MCF 10A (cell line): ENCODE results near the gene VASP. TPM values are rescaled to one million over a fixed set of nuclear protein-coding genes. Genes with fewer than 3 reads are reported as not detected.
A peak's percentile ranks its signal among the peaks of the same experiment; 100 is the strongest.
"Not testable (repeated sequence)": the region's sequence is repeated elsewhere in the genome, so short reads cannot be mapped to it uniquely, and the experiment has no call there.

Experiments
- BruUV-seq: library from RNA; stranded (reverse); fragments of 400-500 nt; replicated peaks from 2 replicates; lab custom pipeline; 2021; lab: Mats Ljungman, UMichigan
- CTCF ChIA-PET: fragments of 300-600 bp; sonication (Branson Sonifier 250); formaldehyde crosslinking; extraction: SDS; loops from one replicate; lab custom pipeline; 2021; ENCODE audit warnings: antibody characterized with exemption, inconsistent platforms; lab: Yijun Ruan, JAX
- POLR2A ChIA-PET: fragments of 300-600, 350-650 bp; sonication (Branson Sonifier 250); formaldehyde crosslinking; extraction: SDS; loops from one replicate; lab custom pipeline; 2020; ENCODE audit warnings: antibody characterized with exemption, inconsistent platforms; lab: Yijun Ruan, JAX
- DNase-seq: peaks from one replicate; pipeline ENCODE4 v3.0.0-alpha.2; 2018; ENCODE audit not compliant: unreplicated experiment
- H3K27ac Mint-ChIP-seq: one replicate; pipeline ENCODE4 v1.8.0; 2022; ENCODE audit warnings: mild to moderate bottlenecking, low read depth, mixed read lengths; ENCODE audit not compliant: unreplicated experiment
- H3K27me3 Mint-ChIP-seq: one replicate; pipeline ENCODE4 v1.8.0; 2022; ENCODE audit warnings: mixed read lengths; ENCODE audit not compliant: insufficient read depth, unreplicated experiment
- H3K36me3 Mint-ChIP-seq: one replicate; pipeline ENCODE4 v1.8.0; 2022; ENCODE audit warnings: mild to moderate bottlenecking, moderate library complexity, mixed read lengths; ENCODE audit not compliant: insufficient read depth, unreplicated experiment
- H3K4me1 Mint-ChIP-seq: one replicate; pipeline ENCODE4 v1.8.0; 2022; ENCODE audit warnings: mixed read lengths; ENCODE audit not compliant: insufficient read depth, unreplicated experiment
- H3K4me3 Mint-ChIP-seq: one replicate; pipeline ENCODE4 v1.8.0; 2022; ENCODE audit warnings: mild to moderate bottlenecking, moderate library complexity, mixed read lengths; ENCODE audit not compliant: unreplicated experiment
- H3K9me3 Mint-ChIP-seq: one replicate; pipeline ENCODE4 v1.8.0; 2022; ENCODE audit warnings: mixed read lengths; ENCODE audit not compliant: unreplicated experiment
- intact Hi-C: fragments of 100-400 bp; cut with micrococcal nuclease; formaldehyde crosslinking; loops from 2 replicates; pipeline ENCODE4 v1.14.1; 2022
- total RNA-seq: library from RNA; stranded (reverse); gene quantifications from 2 replicates; pipeline ENCODE4 v1.2.3, GENCODE V29; 2022
- TF ChIP-seq, protein P1 (sequence below): fragments of 200-600 bp; IDR thresholded peaks from one replicate; pipeline ENCODE4 v1.8.0; 2022; ENCODE audit warnings: antibody characterized with exemption, mild to moderate bottlenecking; ENCODE audit not compliant: unreplicated experiment

VASP gene
- total RNA-seq, 1 experiment from 2014 or later, result 178 TPM

DNA sequence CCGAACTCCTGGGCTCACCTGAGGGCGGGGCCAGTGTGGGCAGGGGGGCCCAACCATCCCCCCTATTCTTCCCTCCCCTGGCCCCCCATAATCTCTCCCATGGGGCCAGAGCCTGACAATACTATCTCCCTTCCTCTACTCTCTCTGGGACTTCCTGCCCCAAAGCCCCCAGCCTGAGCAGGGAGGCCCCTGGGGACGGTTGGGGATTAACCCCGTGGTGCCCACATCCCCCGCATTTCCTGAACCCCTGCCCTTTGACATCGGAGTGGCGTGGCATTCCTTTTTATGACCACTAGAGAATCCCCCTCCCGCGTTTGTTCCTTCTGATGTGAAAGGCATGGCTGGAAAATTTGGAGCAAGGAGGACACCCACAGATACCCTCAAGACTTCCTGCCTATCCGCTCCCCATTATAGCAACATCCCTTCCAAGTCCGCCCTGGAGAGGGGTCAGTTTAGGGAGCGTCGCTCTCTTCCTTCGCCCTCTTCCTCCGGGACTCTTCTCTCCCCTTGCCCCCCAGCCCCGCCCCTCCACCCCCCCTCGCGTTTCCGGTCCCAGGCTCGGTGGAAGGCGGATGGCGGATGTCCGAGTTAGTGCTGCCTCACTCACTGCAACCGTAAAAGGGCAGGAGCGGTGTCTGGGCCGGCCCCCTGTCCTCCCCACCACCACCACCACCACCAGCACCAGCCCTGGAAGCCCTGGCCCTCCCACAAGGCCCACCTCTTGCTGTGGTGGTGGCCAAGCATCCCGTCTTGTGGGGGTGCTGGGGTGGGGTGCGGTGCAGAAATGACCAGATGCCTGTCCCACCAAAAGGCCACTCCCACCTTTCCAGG, 1.8 kb downstream of the VASP start:
- ChIA-PET POLR2A (interaction anchor here (0.6 to 2.0 kb wide), 10 partner anchors 12 to 354 kb away, joined by 3 to 17 read pairs (median 4); partner anchors contain the start of genes EML2, ERCC1 and SYMPK), CTCF (interaction anchor here (1.1 to 1.2 kb wide), 3 partner anchors 23 to 38 kb away, joined by 3 to 6 read pairs (median 4); no protein-coding TSS in a partner anchor)
- Mint-ChIP-seq H3K4me3 (peak overlapping the region; percentile 99), H3K36me3 (peaks cover 12% of the 10 kb centered on the region), H3K4me1 (peaks cover 32% of the 10 kb centered on the region), H3K27ac (peak overlapping the region; percentile 91), H3K27me3 (no peaks in the 10 kb centered on the region), H3K9me3 (no peaks in the 10 kb centered on the region)
- BruUV-seq, result no TSS peak
- intact Hi-C loops, result loop anchor here (5.0 kb wide), 2 partner anchors 58 to 133 kb away; no protein-coding TSS in a partner anchor
- TF ChIP-seq, protein P1, sequence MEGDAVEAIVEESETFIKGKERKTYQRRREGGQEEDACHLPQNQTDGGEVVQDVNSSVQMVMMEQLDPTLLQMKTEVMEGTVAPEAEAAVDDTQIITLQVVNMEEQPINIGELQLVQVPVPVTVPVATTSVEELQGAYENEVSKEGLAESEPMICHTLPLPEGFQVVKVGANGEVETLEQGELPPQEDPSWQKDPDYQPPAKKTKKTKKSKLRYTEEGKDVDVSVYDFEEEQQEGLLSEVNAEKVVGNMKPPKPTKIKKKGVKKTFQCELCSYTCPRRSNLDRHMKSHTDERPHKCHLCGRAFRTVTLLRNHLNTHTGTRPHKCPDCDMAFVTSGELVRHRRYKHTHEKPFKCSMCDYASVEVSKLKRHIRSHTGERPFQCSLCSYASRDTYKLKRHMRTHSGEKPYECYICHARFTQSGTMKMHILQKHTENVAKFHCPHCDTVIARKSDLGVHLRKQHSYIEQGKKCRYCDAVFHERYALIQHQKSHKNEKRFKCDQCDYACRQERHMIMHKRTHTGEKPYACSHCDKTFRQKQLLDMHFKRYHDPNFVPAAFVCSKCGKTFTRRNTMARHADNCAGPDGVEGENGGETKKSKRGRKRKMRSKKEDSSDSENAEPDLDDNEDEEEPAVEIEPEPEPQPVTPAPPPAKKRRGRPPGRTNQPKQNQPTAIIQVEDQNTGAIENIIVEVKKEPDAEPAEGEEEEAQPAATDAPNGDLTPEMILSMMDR, result no peak
- peak; percentile 62 for DNase-seq

DNA sequence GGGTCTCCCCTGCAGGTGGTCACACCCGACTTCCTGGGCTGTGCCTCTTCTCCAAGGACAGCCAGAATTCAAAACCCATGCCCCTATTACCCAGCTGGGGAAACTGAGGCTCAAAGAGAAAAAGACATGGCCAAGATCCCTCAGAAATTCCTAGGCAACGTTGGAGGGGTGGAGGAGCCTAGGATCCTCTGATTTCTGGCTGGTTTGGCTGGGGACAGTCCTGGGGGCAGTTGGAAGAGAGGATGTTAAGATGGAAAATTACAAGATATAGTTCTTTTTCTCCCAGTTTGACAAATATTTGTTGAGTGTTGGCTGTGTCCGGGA, 2.4 kb downstream of the VASP start:
- BruUV-seq, result no TSS peak
- Mint-ChIP-seq H3K4me3 (peak overlapping the region; percentile 99), H3K27me3 (no peaks in the 10 kb centered on the region), H3K9me3 (no peaks in the 10 kb centered on the region), H3K36me3 (peaks cover 12% of the 10 kb centered on the region), H3K27ac (peak overlapping the region; percentile 91), H3K4me1 (peaks cover 34% of the 10 kb centered on the region)
- CTCF ChIA-PET, result no interaction called here
- TF ChIP-seq, protein P1, result no peak
- no peak for DNase-seq
- POLR2A ChIA-PET, result interaction anchor here (0.6 to 1.5 kb wide), 5 partner anchors 24 to 353 kb away, joined by 3 to 4 read pairs (median 3); partner anchors contain the start of gene SYMPK
- intact Hi-C loops, result loop anchor here (5.0 kb wide), 2 partner anchors 58 to 133 kb away; no protein-coding TSS in a partner anchor

DNA sequence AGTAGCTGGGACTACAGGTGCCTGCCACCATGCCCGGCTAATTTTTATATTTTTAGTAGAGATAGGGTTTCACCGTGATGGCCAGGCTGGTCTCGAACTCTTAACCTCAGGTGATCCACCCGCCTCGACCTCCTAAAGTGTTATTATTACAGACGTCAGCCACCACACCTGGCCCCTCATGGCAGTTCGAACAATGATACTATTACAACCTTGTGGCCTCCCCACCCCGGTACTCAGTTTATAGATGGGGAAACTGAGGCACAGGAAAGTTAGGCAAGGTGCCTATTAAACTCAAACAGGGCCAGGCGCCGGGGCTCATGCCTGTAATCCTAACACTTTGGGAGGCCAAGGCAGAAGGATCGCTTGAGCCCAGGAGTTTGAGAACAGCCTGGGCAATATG, 3.1 kb downstream of the VASP start:
- DNase-seq, H3K27me3 Mint-ChIP-seq, H3K4me3 Mint-ChIP-seq, H3K9me3 Mint-ChIP-seq, intact Hi-C loops, BruUV-seq, H3K27ac Mint-ChIP-seq: not testable (repeated sequence)
- Mint-ChIP-seq H3K36me3 (peaks cover 19% of the 10 kb centered on the region), H3K4me1 (peaks cover 30% of the 10 kb centered on the region)
- ChIA-PET POLR2A (interaction anchor here (0.8 to 1.5 kb wide), 4 partner anchors 25 to 352 kb away, joined by 3 to 4 read pairs (median 4); partner anchors contain the start of gene SYMPK), CTCF (interaction anchor here (0.6 to 0.7 kb wide), 3 partner anchors 71 to 152 kb away, joined by 3 to 4 read pairs (median 4); no protein-coding TSS in a partner anchor)

DNA sequence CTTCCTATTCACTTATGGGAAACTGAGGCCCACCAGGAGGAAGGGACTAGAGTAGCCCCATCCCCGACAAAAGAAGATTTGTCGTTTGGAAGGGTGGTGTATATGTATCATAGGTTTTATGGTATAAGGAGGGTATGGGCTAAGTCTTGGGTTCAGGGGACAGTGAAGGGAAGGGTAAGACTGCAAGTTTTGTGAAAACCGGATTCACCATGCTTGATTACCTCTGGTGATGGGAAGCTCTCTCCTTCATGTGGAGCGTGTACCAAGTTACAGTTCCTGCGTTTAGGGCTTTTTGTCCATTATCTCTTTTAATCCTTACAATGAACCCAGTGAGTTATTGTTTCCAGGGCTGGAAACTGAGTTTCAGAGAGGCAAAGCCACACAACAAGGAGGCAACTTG, 3.8 kb downstream of the VASP start:
- CTCF ChIA-PET, result interaction anchor here (0.6 kb wide), 1 partner anchor 72 kb away, joined by 4 read pairs; no protein-coding TSS in a partner anchor
- no peak overlapping the region for H3K4me3 Mint-ChIP-seq
- peaks cover 22% of the 10 kb centered on the region for H3K36me3 Mint-ChIP-seq
- no peak overlapping the region for H3K27ac Mint-ChIP-seq
- no peaks in the 10 kb centered on the region for H3K9me3 Mint-ChIP-seq
- POLR2A ChIA-PET, result interaction anchor here (1.5 kb wide), 1 partner anchor 25 kb away, joined by 4 read pairs; no protein-coding TSS in a partner anchor
- H3K27me3 Mint-ChIP-seq, result no peaks in the 10 kb centered on the region
- peaks cover 22% of the 10 kb centered on the region for H3K4me1 Mint-ChIP-seq
- no peak for DNase-seq
- BruUV-seq, result no TSS peak
- TF ChIP-seq, protein P1, result no peak
- intact Hi-C loops, result no loop called here
